IMR-90 (cell line): Measurements from ENCODE around the gene CXCR3. TPM values are rescaled to one million over a fixed set of nuclear protein-coding genes. Genes with fewer than 3 reads are reported as not detected.

Experiments used
- ATAC-seq: fragments of 200-7000 bp; cut with Tn5 transposase; 2 replicates; pipeline ENCODE4 v1.9.1; 2020; ENCODE audit warnings: low read depth, mild to moderate bottlenecking, moderate library complexity
- BruUV-seq: library from RNA; stranded (reverse); fragments of 400-500 nt; replicated peaks from 2 replicates; lab custom pipeline; 2021; lab: Mats Ljungman, UMichigan
- CTCF ChIA-PET: fragments of 300-600 bp; formaldehyde crosslinking; extraction: SDS; loops from one replicate; lab custom pipeline; 2021; ENCODE audit warnings: antibody characterized with exemption; lab: Yijun Ruan, JAX
- POLR2A ChIA-PET: fragments of 300-600 bp; sonication (Branson Sonifier 250); formaldehyde crosslinking; loops from one replicate; lab custom pipeline; 2022; ENCODE audit warnings: antibody characterized with exemption; ENCODE audit not compliant: unreplicated experiment; lab: Charles Lee
- DNase-seq: peaks from one replicate; pipeline ENCODE4 v3.0.0; 2013
- H2AFZ ChIP-seq: replicated peaks from 2 replicates; pipeline ENCODE3; 2013; ENCODE audit warnings: low read length, mild to moderate bottlenecking; ENCODE audit not compliant: poor library complexity
- H2AK5ac ChIP-seq: 2 replicates; pipeline ENCODE4 v1.6.1; 2013; ENCODE audit warnings: low read depth, low read length, inconsistent platforms
- H2AK9ac ChIP-seq: replicated peaks from 2 replicates; pipeline ENCODE3; 2013; ENCODE audit warnings: mild to moderate bottlenecking, low read depth, low read length, moderate library complexity; ENCODE audit not compliant: poor library complexity
- H2BK120ac ChIP-seq: 2 replicates; pipeline ENCODE4 v1.6.1; 2013; ENCODE audit warnings: low read depth, low read length, inconsistent platforms
- H2BK15ac ChIP-seq: 3 replicates; pipeline ENCODE4 v1.6.1; 2013; ENCODE audit warnings: low read depth, low read length, inconsistent platforms
- H2BK20ac ChIP-seq: 2 replicates; pipeline ENCODE4 v1.6.1; 2013; ENCODE audit warnings: low read depth, mild to moderate bottlenecking, inconsistent platforms, low read length, moderate library complexity
- H2BK5ac ChIP-seq: 2 replicates; pipeline ENCODE4 v1.6.1; 2013; ENCODE audit warnings: mild to moderate bottlenecking, low read depth, low read length, inconsistent platforms; ENCODE audit not compliant: poor library complexity, severe bottlenecking
- H3K14ac ChIP-seq: replicated peaks from 2 replicates; pipeline ENCODE4 v1.6.1; 2013; ENCODE audit warnings: low read depth, low read length, inconsistent platforms
- H3K18ac ChIP-seq: 2 replicates; pipeline ENCODE4 v1.6.1; 2013; ENCODE audit warnings: low read depth, low read length, control low read depth
- H3K23ac ChIP-seq: 2 replicates; pipeline ENCODE4 v1.6.1; 2013; ENCODE audit warnings: low read depth, low read length, inconsistent platforms
- H3K27ac ChIP-seq: 2 replicates; pipeline ENCODE4 v1.5.1; 2013; ENCODE audit warnings: mild to moderate bottlenecking, control low read depth, low read length; ENCODE audit not compliant: insufficient read depth
- H3K27me3 ChIP-seq: 2 replicates; pipeline ENCODE4 v1.6.1; 2013; ENCODE audit warnings: low read length; ENCODE audit not compliant: control insufficient read depth, insufficient read depth
- H3K36me3 ChIP-seq: 2 replicates; pipeline ENCODE4 v1.6.1; 2013; ENCODE audit warnings: low read length, mixed read lengths; ENCODE audit not compliant: control insufficient read depth, insufficient read depth
- H3K4ac ChIP-seq: 2 replicates; pipeline ENCODE4 v1.6.1; 2013; ENCODE audit warnings: low read depth, low read length, inconsistent platforms
- H3K4me1 ChIP-seq: 2 replicates; pipeline ENCODE4 v1.6.1; 2013; ENCODE audit warnings: low read length, mixed read lengths; ENCODE audit not compliant: control insufficient read depth, insufficient read depth
- H3K4me2 ChIP-seq: 2 replicates; pipeline ENCODE4 v1.6.1; 2013; ENCODE audit warnings: low read depth, mild to moderate bottlenecking, control low read depth, low read length, moderate library complexity
- H3K4me3 ChIP-seq: 2 replicates; pipeline ENCODE4 v1.5.1; 2013; ENCODE audit warnings: low read depth, mild to moderate bottlenecking, control low read depth, low read length, moderate library complexity; ENCODE audit not compliant: insufficient read depth
- H3K56ac ChIP-seq: 2 replicates; pipeline ENCODE4 v1.6.1; 2013; ENCODE audit warnings: low read length, inconsistent platforms; ENCODE audit not compliant: insufficient read depth; ENCODE audit errors: extremely low read depth
- H3K79me1 ChIP-seq, 2 experiments: 2 replicates each; pipeline ENCODE4 v1.6.1; 2013; ENCODE audit warnings: low read length in 2 of 2, inconsistent platforms in 1 of 2, low read depth in 1 of 2
- H3K9ac ChIP-seq: 2 replicates; pipeline ENCODE4 v1.6.1; 2013; ENCODE audit warnings: low read depth, low read length, control low read depth
- H3K9me1 ChIP-seq: 2 replicates; pipeline ENCODE4 v1.6.1; 2013; ENCODE audit warnings: low read length, inconsistent platforms; ENCODE audit not compliant: insufficient read depth
- H3K9me3 ChIP-seq: 2 replicates; pipeline ENCODE4 v1.6.1; 2013; ENCODE audit warnings: low read length; ENCODE audit not compliant: control insufficient read depth, insufficient read depth
- H4K20me1 ChIP-seq: 2 replicates; pipeline ENCODE4 v1.6.1; 2013; ENCODE audit warnings: low read length, inconsistent platforms; ENCODE audit not compliant: insufficient read depth
- H4K5ac ChIP-seq: 2 replicates; pipeline ENCODE4 v1.6.1; 2013; ENCODE audit warnings: mild to moderate bottlenecking, low read depth, low read length, control low read depth
- H4K8ac ChIP-seq, 2 experiments: 2 replicates each; pipeline ENCODE4 v1.6.1; 2013; ENCODE audit warnings: low read depth in 2 of 2, low read length in 2 of 2, control low read depth in 1 of 2, inconsistent platforms in 1 of 2
- H4K91ac ChIP-seq: 2 replicates; pipeline ENCODE4 v1.6.1; 2013; ENCODE audit warnings: low read depth, low read length, inconsistent platforms; ENCODE audit not compliant: insufficient read depth
- FOS ChIP-seq: fragments of 150-350 bp; IDR thresholded peaks from 2 replicates; pipeline ENCODE4 v1.6.1; 2016; ENCODE audit warnings: low read depth, low read length
- MXI1 ChIP-seq: IDR thresholded peaks from 2 replicates; pipeline ENCODE4 v1.6.1; 2012; ENCODE audit warnings: low read depth, mild to moderate bottlenecking, low read length, moderate library complexity, borderline replicate concordance
- NFE2L2 ChIP-seq: fragments of 150-350 bp; IDR thresholded peaks from 2 replicates; pipeline ENCODE4 v1.6.1; 2016; ENCODE audit warnings: low read depth, mild to moderate bottlenecking, low read length
- POLR2A ChIP-seq: IDR thresholded peaks from 2 replicates; pipeline ENCODE4 v1.6.1; 2012; ENCODE audit warnings: mild to moderate bottlenecking, low read depth, low read length
- SMC3 ChIP-seq: fragments of 150-350 bp; IDR thresholded peaks from 2 replicates; pipeline ENCODE4 v1.6.1; 2016; ENCODE audit warnings: low read depth, mild to moderate bottlenecking, antibody characterized with exemption, low read length, moderate library complexity
- USF2 ChIP-seq: fragments of 150-350 bp; IDR thresholded peaks from 2 replicates; pipeline ENCODE4 v1.6.1; 2017; ENCODE audit warnings: mild to moderate bottlenecking, antibody characterized with exemption, low read length, low read depth
- WGBS, 2 experiments: methylation state at CpG; one replicate each; pipeline versions ENCODE4 v1.1.5 to v1.1.7; 2013; ENCODE audit warnings: missing lambda C conversion rate in 2 of 2; ENCODE audit not compliant: insufficient read length in 1 of 2; ENCODE audit errors: extremely low coverage in 2 of 2; 5-methylcytosine and 5-hydroxymethylcytosine counted together
- dilution Hi-C: fragments of 300-500 bp; cut with HindIII; formaldehyde crosslinking; loops from one replicate; pipeline ENCODE4 v1.14.3; 2018; ENCODE audit warnings: low sequenced_read_pairs; ENCODE audit not compliant: unreplicated experiment
- in situ Hi-C: fragments of 300-500 bp; cut with MboI; formaldehyde crosslinking; loops from 3 replicates; pipeline ENCODE4 v1.14.3; 2019; ENCODE audit warnings: low sequenced_read_pairs, inconsistent platforms, mixed read lengths
- intact Hi-C: fragments of 100-400 bp; cut with micrococcal nuclease; formaldehyde crosslinking; loops from 2 replicates; pipeline ENCODE4 v1.10.0; 2022
- polyA plus RNA-seq, 3 experiments: library from polyadenylated mRNA; depleted of rRNA; stranded (reverse); fragments of >200 nt; gene quantifications; 2 replicates each; pipeline ENCODE4 v1.2.3, GENCODE V29; 2012; ENCODE audit warnings: low replicate concordance in 1 of 3
- total RNA-seq: library from RNA; depleted of rRNA; stranded (reverse); fragments of >200 nt; gene quantifications from 2 replicates; pipeline ENCODE4 v1.2.3, GENCODE V29; 2012

CXCR3 gene
- total and polyA plus RNA-seq, 2 of the 4 experiments (the other 2 are of a cell fraction): not detected

DNA sequence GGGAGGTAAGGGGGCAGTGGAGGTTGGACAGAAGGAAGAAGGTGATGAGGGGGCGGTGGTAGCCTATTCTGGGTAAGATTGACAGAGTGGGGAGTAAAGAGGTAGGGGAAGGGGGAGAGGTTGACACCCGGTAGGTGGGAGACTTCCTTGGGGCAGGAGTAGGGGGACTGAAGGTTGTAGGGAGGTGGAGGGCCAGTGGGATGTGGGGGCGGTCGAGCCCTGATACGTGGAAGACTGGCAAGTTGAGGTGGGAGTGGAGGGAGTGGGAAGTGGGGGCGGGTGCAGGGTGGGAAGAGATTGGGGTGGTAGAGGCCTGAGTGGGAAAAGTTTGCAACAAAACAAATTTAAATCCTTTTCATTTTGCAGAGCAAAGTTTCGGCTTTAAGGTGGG, 38.3 kb downstream of the CXCR3 start:
- Histone ChIP-seq H4K5ac (no peak overlapping the region), H3K4me2 (no peak overlapping the region), H3K14ac (no peak overlapping the region), H2BK120ac (no peak overlapping the region), H2BK15ac (no peak overlapping the region), H3K23ac (no peak overlapping the region), H3K56ac (no peak overlapping the region), H4K20me1 (no peaks in the 10 kb centered on the region; the same call in 1 of the 2 replicates), H3K79me1 (peaks cover 0 to 2% of the 10 kb centered on the region in 2 experiments; a peak in 2 of 4 replicates), H3K4me1 (no peaks in the 10 kb centered on the region), H3K9ac (no peak overlapping the region), H2AK5ac (no peak overlapping the region), H3K4ac (no peak overlapping the region), H2AK9ac (no peak overlapping the region), H2BK5ac (no peak overlapping the region), H3K9me3 (no peaks in the 10 kb centered on the region), H2AFZ (no peak overlapping the region), H3K27me3 (no peaks in the 10 kb centered on the region; the same call in 1 of the 2 replicates), H3K18ac (no peak overlapping the region), H3K4me3 (no peak overlapping the region), H3K27ac (no peak overlapping the region), H3K36me3 (peaks cover 4% of the 10 kb centered on the region; the same call in 1 of the 2 replicates), H4K8ac (no peak overlapping the region), H3K9me1 (no peaks in the 10 kb centered on the region), H4K91ac (no peak overlapping the region), H2BK20ac (no peak overlapping the region)
- dilution Hi-C loops (no loop called here), in situ Hi-C loops (no loop called here), intact Hi-C loops (loop anchor here (10.0 kb wide), 1 partner anchor 195 kb away; no protein-coding TSS in a partner anchor)
- no peak for ATAC-seq
- TF ChIP-seq MXI1 (no peak), NFE2L2 (no peak), USF2 (no peak), FOS (no peak), SMC3 (no peak), POLR2A (no peak)
- ChIA-PET POLR2A (no interaction called here), CTCF (no interaction called here)
- 79% methylated on average over 5 of the region's 7 CpGs; no CpG with 5 or more reads in 1 of the 2 experiments for WGBS, 2 experiments
- BruUV-seq: no TSS peak
- no peak for DNase-seq
